ENCODE data around the gene DEPDC5. TPM values are rescaled to one million over a fixed set of nuclear protein-coding genes. Genes with fewer than 3 reads are reported as not detected.

The DEPDC5 gene
- total RNA-seq, 2 experiments from 2014 or later, result 43.0 to 77.1 TPM

GRCh38 chr22:31726692-31727091, 27.1 kb upstream of the DEPDC5 start:
- CTCF ChIA-PET (ENCODE audit: unreplicated experiment), result no interaction called here
- Histone ChIP-seq H3K79me2 (ENCODE audit: insufficient read depth, low read depth, low read length) (peaks cover 14% of the 10 kb centered on the region; the same call in 1 of the 2 replicates), H3K9me2 (ENCODE audit: insufficient read depth, low read length) (no peaks in the 10 kb centered on the region), H4K20me1 (ENCODE audit: insufficient read depth, low read length) (no peaks in the 10 kb centered on the region), H3K4me1 (ENCODE audit: insufficient read depth, low read length, poor library complexity, severe bottlenecking) (no peaks in the 10 kb centered on the region), H3K4me2 (ENCODE audit: low read length) (no peak overlapping the region), H3K4me3 (ENCODE audit: low read depth, low read length, poor library complexity, severe bottlenecking) (no peak overlapping the region), H3K27ac (ENCODE audit: low read depth, low read length, poor library complexity, severe bottlenecking) (no peak overlapping the region), H2AFZ (ENCODE audit: low read length) (no peak overlapping the region), H3K36me3 (ENCODE audit: insufficient read depth, low read length) (peaks cover 58% of the 10 kb centered on the region), H3K9me3 (ENCODE audit: low read length) (no peaks in the 10 kb centered on the region)
- POLR2A ChIA-PET, result interaction anchor here (0.6 kb wide), 1 partner anchor 9 kb away, joined by 3 read pairs; no protein-coding TSS in a partner anchor
- TF ChIP-seq CTCF (conservative IDR thresholded peaks at IDR 0.05; ENCODE audit: low read length), result no peak
- TF ChIP-seq EZH2phosphoT487 (IDR thresholded peaks at IDR 0.05; ENCODE audit: borderline replicate concordance, low read depth, low read length), result no peak
- no TSS peak for BruUV-seq (replicated peaks)
- no peak for DNase-seq (ENCODE audit: low spot score)
- intact Hi-C loops (cut with micrococcal nuclease; ENCODE audit: unreplicated experiment), result no loop called here

GRCh38 chr22:31728857-31729256, 25.0 kb upstream of the DEPDC5 start:
- no TSS peak for BruUV-seq (replicated peaks)
- Histone ChIP-seq H3K4me2 (ENCODE audit: low read length) (no peak overlapping the region), H3K4me3 (ENCODE audit: low read depth, low read length, poor library complexity, severe bottlenecking) (no peak overlapping the region), H3K36me3 (ENCODE audit: insufficient read depth, low read length) (peaks cover 51% of the 10 kb centered on the region), H3K4me1 (ENCODE audit: insufficient read depth, low read length, poor library complexity, severe bottlenecking) (no peaks in the 10 kb centered on the region), H2AFZ (ENCODE audit: low read length) (no peak overlapping the region), H3K27ac (ENCODE audit: low read depth, low read length, poor library complexity, severe bottlenecking) (no peak overlapping the region), H3K79me2 (ENCODE audit: insufficient read depth, low read depth, low read length) (peaks cover 14% of the 10 kb centered on the region; the same call in 1 of the 2 replicates), H4K20me1 (ENCODE audit: insufficient read depth, low read length) (0 out of 2 replicates have a peak, but pooled peaks cover 3% of the 10 kb centered on the region), H3K9me2 (ENCODE audit: insufficient read depth, low read length) (no peaks in the 10 kb centered on the region), H3K9me3 (ENCODE audit: low read length) (no peaks in the 10 kb centered on the region)
- ChIA-PET POLR2A (interaction anchor here (0.7 kb wide), 2 partner anchors 11 to 33 kb away, joined by 3 to 5 read pairs; no protein-coding TSS in a partner anchor), CTCF (ENCODE audit: unreplicated experiment) (no interaction called here)
- intact Hi-C loops (cut with micrococcal nuclease; ENCODE audit: unreplicated experiment), result no loop called here
- DNase-seq (ENCODE audit: low spot score), result no peak
- TF ChIP-seq EZH2phosphoT487 (IDR thresholded peaks at IDR 0.05; ENCODE audit: borderline replicate concordance, low read depth, low read length), result no peak

- intact Hi-C loops (cut with micrococcal nuclease; ENCODE audit: unreplicated experiment), result no loop called here
- no TSS peak for BruUV-seq (replicated peaks)
- TF ChIP-seq CTCF (conservative IDR thresholded peaks at IDR 0.05; ENCODE audit: low read length), result peak; percentile 57
- TF ChIP-seq EZH2phosphoT487 (IDR thresholded peaks at IDR 0.05; ENCODE audit: borderline replicate concordance, low read depth, low read length), result no peak
- Histone ChIP-seq H3K79me2 (ENCODE audit: insufficient read depth, low read depth, low read length) (peaks cover 24% of the 10 kb centered on the region; the same call in 1 of the 2 replicates), H3K9me3 (ENCODE audit: low read length) (no peaks in the 10 kb centered on the region), H3K4me3 (ENCODE audit: low read depth, low read length, poor library complexity, severe bottlenecking) (no peak overlapping the region), H3K4me2 (ENCODE audit: low read length) (no peak overlapping the region), H4K20me1 (ENCODE audit: insufficient read depth, low read length) (0 out of 2 replicates have a peak, but pooled peaks cover 3% of the 10 kb centered on the region), H2AFZ (ENCODE audit: low read length) (no peak overlapping the region), H3K36me3 (ENCODE audit: insufficient read depth, low read length) (peaks cover 52% of the 10 kb centered on the region), H3K27ac (ENCODE audit: low read depth, low read length, poor library complexity, severe bottlenecking) (no peak overlapping the region), H3K9me2 (ENCODE audit: insufficient read depth, low read length) (no peaks in the 10 kb centered on the region), H3K4me1 (ENCODE audit: insufficient read depth, low read length, poor library complexity, severe bottlenecking) (no peaks in the 10 kb centered on the region)
- peak; percentile 13 for DNase-seq (ENCODE audit: low spot score)
- CTCF ChIA-PET (ENCODE audit: unreplicated experiment), result no interaction called here
- POLR2A ChIA-PET, result interaction anchor here (0.6 to 0.7 kb wide), 3 partner anchors 27 to 298 kb away, joined by 3 to 5 read pairs (median 3); no protein-coding TSS in a partner anchor
Measured at GRCh38 chr22:31730344-31730711, 23.5 kb upstream of the DEPDC5 start.
